ENCODE results near the gene AFF2.

GRCh38 chrX:148784856-148785255 is 284.4 kb downstream of the AFF2 start:
- TF ChIP-seq CTCF (IDR thresholded peaks at IDR 0.05) (no peak), POLR2A (IDR thresholded peaks at IDR 0.05) (no peak)
